GM12892 (cell line): ENCODE measurements around the gene CCDC80. TPM values are rescaled to one million over a fixed set of nuclear protein-coding genes. Genes with fewer than 3 reads are reported as not detected.

Experiments
- DNase-seq: peaks from one replicate; pipeline ENCODE4 v3.0.0; 2011; ENCODE audit not compliant: insufficient read length
- FAIRE-seq: peaks from 2 replicates; lab custom pipeline; 2011; peaks lifted over from hg19 to GRCh38; lab: Jason Lieb, UNC
- POLR2A ChIP-seq: IDR thresholded peaks from 2 replicates; pipeline ENCODE4 v1.6.1; 2011; ENCODE audit warnings: low read depth, low read length, control low read depth
- POLR2AphosphoS5 ChIP-seq: IDR thresholded peaks from 2 replicates; pipeline ENCODE4 v1.6.1; 2011; ENCODE audit warnings: low read depth, low read length, control low read depth
- TAF1 ChIP-seq: IDR thresholded peaks from 2 replicates; pipeline ENCODE4 v1.6.1; 2011; ENCODE audit warnings: low read depth, mild to moderate bottlenecking, control low read depth, low read length, borderline replicate concordance
- polyA plus RNA-seq: library from polyadenylated mRNA; unstranded; fragments of >200 nt; gene quantifications from one replicate; pipeline ENCODE4 v1.2.1, GENCODE V29; 2012; ENCODE audit warnings: missing spikeins, inconsistent platforms; ENCODE audit not compliant: missing spikeins

The CCDC80 gene, protein sequence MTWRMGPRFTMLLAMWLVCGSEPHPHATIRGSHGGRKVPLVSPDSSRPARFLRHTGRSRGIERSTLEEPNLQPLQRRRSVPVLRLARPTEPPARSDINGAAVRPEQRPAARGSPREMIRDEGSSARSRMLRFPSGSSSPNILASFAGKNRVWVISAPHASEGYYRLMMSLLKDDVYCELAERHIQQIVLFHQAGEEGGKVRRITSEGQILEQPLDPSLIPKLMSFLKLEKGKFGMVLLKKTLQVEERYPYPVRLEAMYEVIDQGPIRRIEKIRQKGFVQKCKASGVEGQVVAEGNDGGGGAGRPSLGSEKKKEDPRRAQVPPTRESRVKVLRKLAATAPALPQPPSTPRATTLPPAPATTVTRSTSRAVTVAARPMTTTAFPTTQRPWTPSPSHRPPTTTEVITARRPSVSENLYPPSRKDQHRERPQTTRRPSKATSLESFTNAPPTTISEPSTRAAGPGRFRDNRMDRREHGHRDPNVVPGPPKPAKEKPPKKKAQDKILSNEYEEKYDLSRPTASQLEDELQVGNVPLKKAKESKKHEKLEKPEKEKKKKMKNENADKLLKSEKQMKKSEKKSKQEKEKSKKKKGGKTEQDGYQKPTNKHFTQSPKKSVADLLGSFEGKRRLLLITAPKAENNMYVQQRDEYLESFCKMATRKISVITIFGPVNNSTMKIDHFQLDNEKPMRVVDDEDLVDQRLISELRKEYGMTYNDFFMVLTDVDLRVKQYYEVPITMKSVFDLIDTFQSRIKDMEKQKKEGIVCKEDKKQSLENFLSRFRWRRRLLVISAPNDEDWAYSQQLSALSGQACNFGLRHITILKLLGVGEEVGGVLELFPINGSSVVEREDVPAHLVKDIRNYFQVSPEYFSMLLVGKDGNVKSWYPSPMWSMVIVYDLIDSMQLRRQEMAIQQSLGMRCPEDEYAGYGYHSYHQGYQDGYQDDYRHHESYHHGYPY
- polyA plus RNA-seq, result 0.17 TPM

DNA sequence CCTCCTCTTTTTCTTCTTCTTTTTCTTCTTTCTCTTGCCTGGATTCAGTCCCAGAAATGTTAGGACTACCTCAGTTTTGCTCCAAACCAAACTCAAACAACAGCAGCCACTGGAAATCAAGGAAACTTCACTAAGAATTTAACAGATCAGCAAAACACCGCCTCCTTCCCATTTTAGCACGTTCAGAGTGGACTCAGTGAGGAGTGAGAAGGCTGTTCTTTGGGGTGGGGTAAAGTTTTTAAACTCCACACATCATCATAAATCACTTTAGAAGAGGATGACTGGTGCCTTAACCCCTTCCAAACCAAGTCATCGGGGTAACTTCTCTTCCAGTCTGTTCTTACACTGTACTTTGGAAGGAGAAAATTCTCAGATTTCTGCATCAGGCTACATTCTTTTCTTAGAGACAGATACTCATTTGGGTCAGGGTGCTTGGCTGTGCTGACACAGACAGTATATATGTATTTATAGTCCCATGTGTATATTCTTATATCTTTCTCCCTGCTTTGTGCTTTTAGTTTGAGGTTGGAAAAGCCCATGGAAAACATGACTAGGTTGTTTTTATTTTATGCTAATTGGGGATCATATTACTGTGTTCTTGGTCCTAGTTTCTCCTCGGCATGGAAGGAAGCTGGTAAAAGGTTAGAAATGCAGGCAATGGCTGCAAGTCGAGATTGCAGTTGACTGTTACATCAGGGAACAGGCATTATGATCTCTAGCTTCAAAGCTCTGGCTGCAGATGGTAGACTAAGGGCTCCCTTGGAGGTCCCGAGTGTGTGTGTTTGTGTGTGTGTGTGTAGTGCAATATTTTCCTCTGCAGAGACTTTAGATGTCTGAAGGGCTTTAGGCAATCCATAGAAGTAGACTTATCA is at the start of gene CCDC80:
CCDC80 (minus strand) TSS at position 214 of the 872 bp plus-strand sequence. CDS start 1,238 bp downstream, outside the sequence.
- FAIRE-seq, result no peak
- TF ChIP-seq POLR2A (peak; percentile 61), POLR2AphosphoS5 (peak; percentile 75), TAF1 (no peak)
- no peak for DNase-seq

- no peak for TF ChIP-seq POLR2A
- TF ChIP-seq TAF1, result no peak
- TF ChIP-seq POLR2AphosphoS5, result no peak
- FAIRE-seq, result no peak
- DNase-seq, result no peak
These were observed 49.0 kb upstream of the CCDC80 start for GRCh38 chr3:112689989-112690388.

DNA sequence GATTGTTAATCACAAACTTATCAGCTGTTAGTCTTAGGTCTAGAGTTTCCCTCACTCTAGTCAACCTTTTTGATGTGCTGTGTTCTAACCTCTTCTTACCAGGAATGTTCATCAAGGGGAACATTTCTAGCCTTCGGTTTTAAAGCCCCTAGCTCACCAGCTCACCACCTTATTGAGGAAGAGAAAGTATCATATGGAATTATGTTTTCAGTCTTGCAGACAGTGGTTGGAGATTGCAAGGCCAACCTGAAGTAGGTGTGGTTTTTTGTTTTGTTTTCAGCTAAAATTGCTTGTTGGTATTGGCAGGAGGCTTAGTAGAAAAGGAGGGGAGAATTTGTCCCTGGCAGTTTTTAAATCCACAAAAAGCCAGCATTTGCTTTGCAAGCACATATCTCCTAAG is 48.4 kb upstream of the CCDC80 start:
- TF ChIP-seq POLR2A, result no peak
- TF ChIP-seq TAF1, result no peak
- TF ChIP-seq POLR2AphosphoS5, result no peak
- DNase-seq (no peak), FAIRE-seq (no peak)

DNA sequence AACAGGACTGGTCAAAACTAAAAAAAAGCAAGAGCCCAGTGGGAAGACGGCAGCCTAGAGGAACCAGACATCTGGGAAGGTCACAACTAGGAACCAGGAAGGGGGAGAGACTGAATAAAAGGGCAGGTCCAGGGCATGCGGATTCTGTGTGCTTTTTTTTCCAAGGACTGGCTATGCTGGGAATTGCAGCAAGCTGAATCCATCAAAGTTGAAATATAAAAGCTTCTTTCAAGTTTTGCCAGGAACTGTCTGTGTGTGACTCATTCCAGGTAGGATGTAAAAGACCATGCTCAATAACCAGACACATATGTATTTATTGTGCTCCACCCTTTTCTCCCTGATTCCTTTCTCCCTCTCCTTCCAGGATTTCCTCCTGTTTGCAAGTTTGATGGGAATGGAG is 47.9 kb upstream of the CCDC80 start:
- no peak for DNase-seq
- no peak for FAIRE-seq
- TF ChIP-seq TAF1, result no peak
- TF ChIP-seq POLR2AphosphoS5, result no peak
- no peak for TF ChIP-seq POLR2A

DNA sequence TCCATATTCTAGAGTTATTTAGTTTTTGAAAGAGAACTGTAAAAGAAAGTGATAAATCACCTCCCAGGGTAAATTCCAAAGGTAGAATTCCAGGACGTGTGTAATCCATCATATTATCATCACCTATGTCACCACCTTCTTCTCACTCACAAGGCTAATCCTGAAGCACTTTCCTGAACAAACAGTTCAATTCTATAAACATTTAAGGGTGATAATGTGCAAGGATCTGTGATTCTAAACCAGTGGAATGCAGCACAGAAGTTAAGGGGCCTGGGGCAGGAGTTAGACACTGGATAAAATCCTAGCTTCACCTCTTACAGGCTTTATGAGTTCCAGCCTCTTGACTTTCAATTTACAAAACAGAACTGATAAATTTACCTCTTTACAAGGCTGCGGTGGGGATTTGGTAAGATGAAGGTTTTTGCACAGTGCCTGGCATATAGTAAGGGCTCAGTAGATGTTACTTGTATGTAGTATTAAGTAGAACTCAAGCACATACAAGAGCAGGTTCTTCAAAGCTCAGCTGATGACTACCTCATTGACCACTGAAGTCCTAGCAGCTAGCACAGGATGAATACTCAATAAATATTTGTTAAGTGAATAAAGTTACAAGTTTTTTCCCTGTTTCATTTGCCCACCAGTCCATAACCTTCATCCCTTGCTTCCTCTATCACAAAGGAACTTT is 47.3 kb upstream of the CCDC80 start:
- DNase-seq (no peak), FAIRE-seq (no peak)
- no peak for TF ChIP-seq POLR2AphosphoS5
- no peak for TF ChIP-seq POLR2A
- TF ChIP-seq TAF1, result no peak

- no peak for FAIRE-seq
- DNase-seq, result no peak
- TF ChIP-seq POLR2AphosphoS5 (no peak), POLR2A (no peak), TAF1 (no peak)
These were observed 46.7 kb upstream of the CCDC80 start for GRCh38 chr3:112687616-112688015.

- DNase-seq (no peak), FAIRE-seq (no peak)
- TF ChIP-seq POLR2AphosphoS5, result no peak
- no peak for TF ChIP-seq TAF1
- no peak for TF ChIP-seq POLR2A
These were observed 46.3 kb upstream of the CCDC80 start for GRCh38 chr3:112687211-112687610.

- TF ChIP-seq TAF1 (no peak), POLR2AphosphoS5 (no peak), POLR2A (no peak)
- FAIRE-seq, result no peak
- no peak for DNase-seq
These were observed 45.2 kb upstream of the CCDC80 start for GRCh38 chr3:112685956-112686799.

- no peak for FAIRE-seq
- no peak for TF ChIP-seq TAF1
- TF ChIP-seq POLR2AphosphoS5, result no peak
- TF ChIP-seq POLR2A, result no peak
- DNase-seq, result no peak
These were observed 44.5 kb upstream of the CCDC80 start for GRCh38 chr3:112685420-112685819.

DNA sequence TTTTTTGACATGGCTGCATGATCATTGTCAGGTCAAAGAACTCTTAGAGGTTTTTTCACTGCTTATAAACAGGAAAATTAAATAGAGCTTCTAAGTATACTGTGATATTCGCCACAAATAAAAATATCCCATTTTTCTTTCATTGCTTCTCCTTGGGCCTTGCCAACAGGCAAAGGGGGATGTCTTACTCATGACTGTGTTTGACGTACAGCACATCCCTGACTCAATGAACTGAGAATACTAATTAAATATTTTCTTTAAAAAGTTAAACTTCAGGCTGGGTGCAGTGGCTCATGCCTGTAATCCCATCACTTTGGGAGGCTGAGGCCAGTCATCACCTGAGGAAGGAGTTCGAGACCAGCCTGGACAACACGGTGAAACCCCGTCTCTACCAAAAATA is 41.4 kb upstream of the CCDC80 start:
- DNase-seq, result no peak
- TF ChIP-seq POLR2AphosphoS5 (no peak), POLR2A (no peak), TAF1 (no peak)
- FAIRE-seq, result no peak
